ENCODE data around the gene RPL37A. TPM values are rescaled to one million over a fixed set of nuclear protein-coding genes. Genes with fewer than 3 reads are reported as not detected.
A peak's percentile ranks its signal among the peaks of the same experiment; 100 is the strongest.

Gene RPL37A
- total RNA-seq, 4 donors from 2014 or later: 393 to 1,147 (median 736) TPM

DNA sequence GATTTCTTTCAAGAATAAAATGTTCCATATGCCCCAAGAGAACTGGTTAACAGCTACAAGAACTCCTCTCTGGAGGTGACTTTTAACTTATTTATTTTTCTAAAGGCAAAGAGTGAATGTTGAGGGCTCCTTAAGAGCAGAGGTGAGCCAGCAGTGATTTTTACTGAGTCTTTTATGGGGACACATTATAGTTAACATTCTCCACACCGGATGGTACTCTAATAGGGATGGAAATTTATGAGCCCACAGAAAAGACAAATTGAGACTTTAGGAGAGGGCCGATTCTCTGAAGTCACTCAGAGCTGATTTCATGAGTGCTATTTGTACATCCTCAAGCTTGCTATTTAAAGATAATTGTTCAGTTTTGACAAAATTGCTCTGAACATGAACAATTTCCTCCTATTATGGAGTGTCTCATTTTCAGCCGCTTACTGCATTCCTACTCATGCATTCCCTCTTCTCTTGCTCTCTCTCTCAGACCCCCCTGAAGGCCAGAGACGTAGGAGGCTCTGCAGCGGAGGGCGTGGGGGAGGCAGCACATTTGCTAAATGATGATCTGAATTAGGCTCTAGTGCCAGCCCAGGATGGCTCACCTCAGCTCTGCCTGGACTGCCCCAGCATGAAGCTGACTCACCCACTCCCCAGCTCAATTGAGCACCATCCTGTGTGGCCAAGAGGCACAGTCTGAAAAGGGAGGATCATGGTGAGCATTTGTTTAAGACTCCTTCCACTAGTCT lies 5.9 kb upstream of the RPL37A start:
- H3K27me3 ChIP-seq: no peaks in the 10 kb centered on the region
- no peak overlapping the region for H3K27ac ChIP-seq
- H3K4me3 ChIP-seq (replicated peaks in 1 of 3): no peak overlapping the region
- DNase-seq: peak in 1 of 2 donors; percentile 9
- intact Hi-C loops (cut with DNase I): loop anchor here (10.0 kb wide), 1 partner anchor 78 kb away; the partner anchor contains the start of gene SMARCAL1
- H3K9me3 ChIP-seq: no peaks in the 10 kb centered on the region
- TF ChIP-seq, protein P1, sequence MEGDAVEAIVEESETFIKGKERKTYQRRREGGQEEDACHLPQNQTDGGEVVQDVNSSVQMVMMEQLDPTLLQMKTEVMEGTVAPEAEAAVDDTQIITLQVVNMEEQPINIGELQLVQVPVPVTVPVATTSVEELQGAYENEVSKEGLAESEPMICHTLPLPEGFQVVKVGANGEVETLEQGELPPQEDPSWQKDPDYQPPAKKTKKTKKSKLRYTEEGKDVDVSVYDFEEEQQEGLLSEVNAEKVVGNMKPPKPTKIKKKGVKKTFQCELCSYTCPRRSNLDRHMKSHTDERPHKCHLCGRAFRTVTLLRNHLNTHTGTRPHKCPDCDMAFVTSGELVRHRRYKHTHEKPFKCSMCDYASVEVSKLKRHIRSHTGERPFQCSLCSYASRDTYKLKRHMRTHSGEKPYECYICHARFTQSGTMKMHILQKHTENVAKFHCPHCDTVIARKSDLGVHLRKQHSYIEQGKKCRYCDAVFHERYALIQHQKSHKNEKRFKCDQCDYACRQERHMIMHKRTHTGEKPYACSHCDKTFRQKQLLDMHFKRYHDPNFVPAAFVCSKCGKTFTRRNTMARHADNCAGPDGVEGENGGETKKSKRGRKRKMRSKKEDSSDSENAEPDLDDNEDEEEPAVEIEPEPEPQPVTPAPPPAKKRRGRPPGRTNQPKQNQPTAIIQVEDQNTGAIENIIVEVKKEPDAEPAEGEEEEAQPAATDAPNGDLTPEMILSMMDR (IDR thresholded peaks at IDR 0.05): no peak
- no peak for TF ChIP-seq POLR2A (IDR thresholded peaks at IDR 0.05)
- H3K4me1 ChIP-seq: peaks cover 4 to 16% of the 10 kb centered on the region in 2 donors
- H3K36me3 ChIP-seq: no peaks in the 10 kb centered on the region
- 61 to 62% methylated on average over 6 of the region's 6 CpGs for WGBS, 2 donors

DNA sequence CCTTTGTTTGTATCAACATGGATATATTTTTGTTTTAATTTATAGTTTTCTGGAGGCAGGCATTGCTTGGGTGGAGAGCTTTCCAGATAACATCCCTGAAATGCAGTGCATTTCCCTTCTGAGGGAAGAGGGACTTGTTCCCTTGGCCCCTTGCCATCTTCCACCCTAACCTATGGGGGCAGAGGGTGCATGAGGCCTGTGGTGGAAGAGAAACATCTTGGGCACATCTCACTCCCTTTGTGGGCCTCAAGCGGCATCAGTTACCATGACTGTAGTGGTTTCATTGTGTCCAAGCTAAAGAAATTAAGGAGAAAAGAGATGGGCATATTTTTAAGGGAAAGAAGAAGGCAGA lies 5.3 kb upstream of the RPL37A start:
- TF ChIP-seq, protein P1 (IDR thresholded peaks at IDR 0.05): no peak
- no peak for TF ChIP-seq POLR2A (IDR thresholded peaks at IDR 0.05)
- Histone ChIP-seq H3K4me1 (peaks cover 10 to 22% of the 10 kb centered on the region in 2 donors), H3K9me3 (no peaks in the 10 kb centered on the region), H3K27me3 (no peaks in the 10 kb centered on the region), H3K27ac (no peak overlapping the region), H3K4me3 (replicated peaks in 1 of 3) (no peak overlapping the region), H3K36me3 (no peaks in the 10 kb centered on the region)
- 96% methylated on average over 1 of the region's 1 CpG for WGBS, 2 donors
- intact Hi-C loops (cut with DNase I): loop anchor here (10.0 kb wide), 1 partner anchor 79 kb away; the partner anchor contains the start of gene SMARCAL1
- DNase-seq: no peak

- H3K9me3 ChIP-seq: no peaks in the 10 kb centered on the region
- intact Hi-C loops (cut with DNase I): loop anchor here (10.0 kb wide), 1 partner anchor 81 kb away; the partner anchor contains the start of gene SMARCAL1
- no peak overlapping the region for H3K27ac ChIP-seq
- WGBS, 2 donors: 85 to 89% methylated on average over 2 of the region's 2 CpGs
- H3K4me3 ChIP-seq (replicated peaks in 1 of 3): no peak overlapping the region
- H3K27me3 ChIP-seq: no peaks in the 10 kb centered on the region
- H3K36me3 ChIP-seq: peaks cover 7 to 12% of the 10 kb centered on the region in 2 donors
- H3K4me1 ChIP-seq: peaks cover 22 to 34% of the 10 kb centered on the region in 2 donors
- no peak for DNase-seq
- TF ChIP-seq, protein P1 (IDR thresholded peaks at IDR 0.05): no peak
- TF ChIP-seq POLR2A (IDR thresholded peaks at IDR 0.05): no peak
These were observed 3.0 kb upstream of the RPL37A start for GRCh38 chr2:216495656-216496055.

GRCh38 chr2:216497382-216498069 lies 1.1 kb upstream of the RPL37A start:
- TF ChIP-seq, protein P1 (IDR thresholded peaks at IDR 0.05): no peak
- no peak for TF ChIP-seq POLR2A (IDR thresholded peaks at IDR 0.05)
- H3K27ac ChIP-seq: peak overlapping the region in 2 of 3 donors; percentile 82 to 96
- peaks cover 22 to 28% of the 10 kb centered on the region in 2 donors for H3K4me1 ChIP-seq
- peak overlapping the region in 1 of 3 donors; percentile 51 for H3K4me3 ChIP-seq (replicated peaks in 1 of 3)
- intact Hi-C loops (cut with DNase I): loop anchor here (10.0 kb wide), 1 partner anchor 83 kb away; the partner anchor contains the start of gene SMARCAL1
- no peaks in the 10 kb centered on the region for H3K9me3 ChIP-seq
- WGBS, 2 donors: 80 to 86% methylated on average over 6 of the region's 6 CpGs
- peaks cover 26 to 30% of the 10 kb centered on the region in 2 donors for H3K36me3 ChIP-seq
- DNase-seq: no peak
- no peaks in the 10 kb centered on the region for H3K27me3 ChIP-seq

DNA sequence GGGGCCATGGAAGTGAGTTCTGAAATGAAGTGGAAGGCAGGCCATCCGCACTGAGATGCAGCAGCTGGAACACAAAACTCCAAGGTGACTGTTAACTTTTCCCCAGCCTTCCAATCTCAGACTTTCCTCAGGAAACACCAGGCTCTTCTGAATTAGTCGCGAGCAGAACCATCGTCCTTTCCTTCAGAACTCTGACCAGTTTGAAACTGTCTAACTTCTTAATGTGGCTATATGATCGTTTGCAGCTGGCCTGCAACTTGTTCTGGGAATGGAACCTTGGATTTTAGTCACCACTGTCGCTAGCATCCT lies 620 bp upstream of the RPL37A start:
- H3K27ac ChIP-seq: peak overlapping the region in 2 of 3 donors; percentile 82 to 96
- H3K4me1 ChIP-seq: peaks cover 22 to 23% of the 10 kb centered on the region in 2 donors
- TF ChIP-seq POLR2A (IDR thresholded peaks at IDR 0.05): no peak
- TF ChIP-seq, protein P1 (IDR thresholded peaks at IDR 0.05): no peak
- no peak for DNase-seq
- H3K27me3 ChIP-seq: no peaks in the 10 kb centered on the region
- intact Hi-C loops (cut with DNase I): loop anchor here (10.0 kb wide), 1 partner anchor 83 kb away; the partner anchor contains the start of gene SMARCAL1
- WGBS, 2 donors: 20 to 30% methylated on average over 6 of the region's 6 CpGs
- peak overlapping the region; percentile 25 to 92 (median 51) for H3K4me3 ChIP-seq (replicated peaks in 1 of 3)
- peaks cover 31 to 35% of the 10 kb centered on the region in 2 donors for H3K36me3 ChIP-seq
- H3K9me3 ChIP-seq: no peaks in the 10 kb centered on the region

All from thyroid gland (tissue), 4 donors.